K562 (cell line): ENCODE data around the gene HMX3. TPM values are rescaled to one million over a fixed set of nuclear protein-coding genes. Genes with fewer than 3 reads are reported as not detected.
A peak's percentile ranks its signal among the peaks of the same experiment; 100 is the strongest.

ENCODE experiments used
- ATAC-seq: fragments of 200-7000 bp; cut with Tn5 transposase; 3 replicates; pipeline ENCODE4 v1.9.1; 2020; ENCODE audit warnings: moderate library complexity
- BruUV-seq: library from RNA; stranded (reverse); fragments of 400-500 nt; replicated peaks from 2 replicates; lab custom pipeline; 2021; lab: Mats Ljungman, UMichigan
- CTCF ChIA-PET: fragments of 300-600 bp; formaldehyde crosslinking; extraction: SDS; loops from one replicate; lab custom pipeline; 2021; ENCODE audit warnings: low intra/inter-chr PET ratio; lab: Yijun Ruan, JAX
- POLR2A ChIA-PET: fragments of 300-600, 350-650 bp; sonication (Branson Sonifier 250); formaldehyde crosslinking; extraction: SDS; loops from one replicate; lab custom pipeline; 2021; ENCODE audit warnings: antibody characterized with exemption, inconsistent platforms; lab: Yijun Ruan, JAX
- DNase-seq, 4 experiments: peaks; one replicate each; pipeline versions ENCODE4 v3.0.0 to v3.0.0-alpha.2; 2011 to 2018; ENCODE audit warnings: low spot score in 3 of 4, mixed read lengths in 3 of 4; ENCODE audit errors: extremely low read depth in 1 of 4
- FAIRE-seq: peaks from 2 replicates; lab custom pipeline; 2011; peaks lifted over from hg19 to GRCh38; lab: Jason Lieb, UNC
- H2AFZ ChIP-seq: 2 replicates; pipeline ENCODE4 v1.6.0; 2011; ENCODE audit warnings: low read depth, low read length, control low read depth, inconsistent platforms
- H3K27ac ChIP-seq: fragments of 200-600 bp; 3 replicates; pipeline ENCODE4 v1.8.0; 2011; ENCODE audit warnings: low read depth, mild to moderate bottlenecking, control low read depth, inconsistent platforms, low read length, moderate library complexity, mixed read lengths; ENCODE audit errors: extremely low read depth
- H3K27me3 ChIP-seq, 2 experiments: fragments of 300-600 bp in 1 of 2; 2 replicates in 1 of 2; 3 replicates in 1 of 2; pipeline versions ENCODE4 v1.6.0 to v1.8.0; 2011; ENCODE audit warnings: inconsistent platforms in 2 of 2, low read length in 2 of 2, mild to moderate bottlenecking in 1 of 2, mixed read lengths in 1 of 2, moderate library complexity in 1 of 2; ENCODE audit not compliant: control insufficient read depth in 2 of 2, insufficient read depth in 2 of 2
- H3K36me3 ChIP-seq: fragments of 300-600 bp; 3 replicates; pipeline ENCODE4 v1.8.0; 2011; ENCODE audit warnings: mild to moderate bottlenecking, low read length, inconsistent platforms; ENCODE audit not compliant: control insufficient read depth, insufficient read depth
- H3K4me1 ChIP-seq, 2 experiments: fragments of 200-600 bp in 1 of 2; replicated peaks in 1 of 2; 2 replicates in 1 of 2; 3 replicates in 1 of 2; pipeline versions ENCODE4 v1.5.1 to v1.8.0; 2011; ENCODE audit warnings: inconsistent platforms in 2 of 2, low read length in 2 of 2, mild to moderate bottlenecking in 1 of 2, mixed read lengths in 1 of 2, moderate library complexity in 1 of 2; ENCODE audit not compliant: control insufficient read depth in 2 of 2, insufficient read depth in 2 of 2
- H3K4me2 ChIP-seq: 2 replicates; pipeline ENCODE4 v1.6.1; 2011; ENCODE audit warnings: low read length, control low read depth, inconsistent platforms, mixed read lengths; ENCODE audit not compliant: insufficient read depth
- H3K4me3 ChIP-seq: fragments of 200-600 bp; sonication (generic), shearing (Covaris generic); 2 replicates; pipeline ENCODE4 v1.5.1; 2016; ENCODE audit warnings: control low read depth, inconsistent platforms
- H3K79me2 ChIP-seq: fragments of 200-600 bp; 3 replicates; pipeline ENCODE4 v1.8.0; 2011; ENCODE audit warnings: low read length, inconsistent platforms; ENCODE audit not compliant: control insufficient read depth, insufficient read depth
- H3K9ac ChIP-seq, 2 experiments: 2 replicates each; pipeline versions ENCODE4 v1.6.0 to v1.6.1; 2011; ENCODE audit warnings: low read depth in 2 of 2, low read length in 2 of 2, control low read depth in 1 of 2, inconsistent platforms in 1 of 2, mild to moderate bottlenecking in 1 of 2, mixed read lengths in 1 of 2; ENCODE audit not compliant: insufficient read depth in 1 of 2
- H3K9me1 ChIP-seq: one replicate; pipeline ENCODE4 v1.6.0; 2011; ENCODE audit warnings: inconsistent platforms, mild to moderate bottlenecking, low read length, moderate library complexity; ENCODE audit not compliant: control insufficient read depth, insufficient read depth
- H3K9me3 ChIP-seq: replicated peaks from 2 replicates; pipeline ENCODE4 v1.5.1; 2011; ENCODE audit warnings: low read depth, low read length, inconsistent platforms; ENCODE audit not compliant: control insufficient read depth, insufficient read depth
- H4K20me1 ChIP-seq: replicated peaks from 2 replicates; pipeline ENCODE4 v1.6.1; 2011; ENCODE audit warnings: low read length, inconsistent platforms, mixed read lengths; ENCODE audit not compliant: control insufficient read depth, insufficient read depth
- GABPA ChIP-seq: fragments of 200-800 bp; sonication (Bioruptor generic); conservative IDR thresholded peaks from 2 replicates; pipeline ENCODE4 v1.6.1; 2016; ENCODE audit warnings: low read depth, missing genetic modification characterization, missing compliant biosample characterization
- HNRNPL ChIP-seq: fragments of 200-400 bp; formaldehyde crosslinking; IDR thresholded peaks from 2 replicates; pipeline ENCODE4 v1.6.1; 2017; ENCODE audit warnings: low read depth, mild to moderate bottlenecking, low read length
- ZNF589 ChIP-seq: fragments of 200-800 bp; sonication (Bioruptor generic); IDR thresholded peaks from 2 replicates; pipeline ENCODE4 v1.6.1; 2016; ENCODE audit warnings: low read depth, missing genetic modification characterization, missing compliant biosample characterization
- ZNF766 ChIP-seq: fragments of 200-800 bp; sonication (Bioruptor generic); conservative IDR thresholded peaks from 2 replicates; pipeline ENCODE4 v1.6.1; 2016; ENCODE audit warnings: missing genetic modification characterization, missing compliant biosample characterization
- WGBS: fragments of 100-300 bp; shearing (Covaris generic); methylation state at CpG from one replicate; pipeline ENCODE4 v1.1.6; 2016; ENCODE audit warnings: low coverage, mixed read lengths; ENCODE audit not compliant: insufficient coverage; ENCODE audit errors: missing lambda C conversion rate; 5-methylcytosine and 5-hydroxymethylcytosine counted together
- in situ Hi-C: fragments of 300-500 bp; cut with MboI; formaldehyde crosslinking; loops from 4 replicates; pipeline ENCODE4 v1.15.0; 2018; ENCODE audit warnings: inconsistent platforms, mixed read lengths
- intact Hi-C: fragments of 100-400 bp; cut with micrococcal nuclease; formaldehyde crosslinking; loops from 2 replicates; pipeline ENCODE4 v1.14.2; 2022
- polyA plus RNA-seq, 8 experiments: library from polyadenylated mRNA; depleted of rRNA in 4 of 8; stranded (reverse) in 5 of 8; unstranded in 3 of 8; fragments of >200 nt; fragmentation: Nextera tagmentation in 2 of 8; fragmentation: Illumina TruSeq in 1 of 8; extraction: Ambion mirVana in 2 of 8; extraction: Trizol in 1 of 8; gene quantifications; 2 replicates each; pipeline versions ENCODE4 v1.2.1 to v1.2.3, GENCODE V29; 2011 to 2014; ENCODE audit warnings: inconsistent platforms in 1 of 8, missing spikeins in 1 of 8
- total RNA-seq, 7 experiments: library from RNA; depleted of rRNA in 6 of 7; stranded (reverse); fragments of >200 nt in 6 of 7; fragmentation: Illumina TruSeq in 2 of 7; extraction: Trizol in 2 of 7; gene quantifications; 2 replicates each; pipeline versions ENCODE4 v1.2.1 to v1.2.3, GENCODE V29; 2011 to 2021; ENCODE audit warnings: low replicate concordance in 1 of 7
- TF ChIP-seq, protein P1 (sequence below): fragments of 450-650 bp; formaldehyde crosslinking; IDR thresholded peaks from 2 replicates; pipeline ENCODE4 v1.4.0; 2022; ENCODE audit warnings: mild to moderate bottlenecking, moderate library complexity
- TF ChIP-seq, protein P2 (sequence below), 2 experiments: fragments of 250-450 bp in 1 of 2; fragments of 450-650 bp in 1 of 2; sonication (Bioruptor Pico) in 1 of 2; IDR thresholded peaks; 2 replicates each; pipeline versions ENCODE4 v1.6.1 to v1.8.0; 2016 to 2021; ENCODE audit warnings: mild to moderate bottlenecking in 2 of 2, moderate library complexity in 2 of 2, missing compliant biosample characterization in 1 of 2, missing genetic modification characterization in 1 of 2

Gene HMX3
- total and polyA plus RNA-seq, 9 of the 15 experiments (the other 6 are each of a cell fraction or from before 2014, with no cell fraction given) = 0.55 to 43.5 (median 7.4) TPM; not detected in 2

DNA sequence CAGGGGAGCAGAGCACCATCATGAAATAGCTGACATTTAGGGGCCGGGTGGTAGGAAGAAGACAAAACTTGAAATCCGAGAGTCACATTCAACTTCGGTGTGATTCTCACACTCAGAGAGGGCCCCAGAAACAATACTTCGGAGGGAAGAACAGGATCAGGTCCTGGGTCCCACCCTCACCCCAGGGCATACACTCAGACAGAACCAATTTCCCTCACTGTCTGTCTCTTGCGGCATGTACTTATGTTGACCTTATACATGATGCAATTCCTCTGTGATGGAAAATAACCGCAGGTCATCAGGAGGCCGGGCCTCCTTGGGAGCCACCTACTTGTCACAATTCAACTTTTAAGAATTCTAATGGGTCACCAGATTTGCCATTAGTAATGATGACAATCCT lies 26.3 kb upstream of the HMX3 start (continued):
- TF ChIP-seq HNRNPL (no peak), ZNF589 (peak; percentile 55; the same call in 1 of the 2 replicates), ZNF766 (CRISPR knock-in tag) (0 out of 2 replicates have a peak, but pooled peaks have one; percentile 16)
- TF ChIP-seq, protein P1, sequence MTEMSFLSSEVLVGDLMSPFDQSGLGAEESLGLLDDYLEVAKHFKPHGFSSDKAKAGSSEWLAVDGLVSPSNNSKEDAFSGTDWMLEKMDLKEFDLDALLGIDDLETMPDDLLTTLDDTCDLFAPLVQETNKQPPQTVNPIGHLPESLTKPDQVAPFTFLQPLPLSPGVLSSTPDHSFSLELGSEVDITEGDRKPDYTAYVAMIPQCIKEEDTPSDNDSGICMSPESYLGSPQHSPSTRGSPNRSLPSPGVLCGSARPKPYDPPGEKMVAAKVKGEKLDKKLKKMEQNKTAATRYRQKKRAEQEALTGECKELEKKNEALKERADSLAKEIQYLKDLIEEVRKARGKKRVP (CRISPR knock-in tag) = peak; percentile 76

DNA sequence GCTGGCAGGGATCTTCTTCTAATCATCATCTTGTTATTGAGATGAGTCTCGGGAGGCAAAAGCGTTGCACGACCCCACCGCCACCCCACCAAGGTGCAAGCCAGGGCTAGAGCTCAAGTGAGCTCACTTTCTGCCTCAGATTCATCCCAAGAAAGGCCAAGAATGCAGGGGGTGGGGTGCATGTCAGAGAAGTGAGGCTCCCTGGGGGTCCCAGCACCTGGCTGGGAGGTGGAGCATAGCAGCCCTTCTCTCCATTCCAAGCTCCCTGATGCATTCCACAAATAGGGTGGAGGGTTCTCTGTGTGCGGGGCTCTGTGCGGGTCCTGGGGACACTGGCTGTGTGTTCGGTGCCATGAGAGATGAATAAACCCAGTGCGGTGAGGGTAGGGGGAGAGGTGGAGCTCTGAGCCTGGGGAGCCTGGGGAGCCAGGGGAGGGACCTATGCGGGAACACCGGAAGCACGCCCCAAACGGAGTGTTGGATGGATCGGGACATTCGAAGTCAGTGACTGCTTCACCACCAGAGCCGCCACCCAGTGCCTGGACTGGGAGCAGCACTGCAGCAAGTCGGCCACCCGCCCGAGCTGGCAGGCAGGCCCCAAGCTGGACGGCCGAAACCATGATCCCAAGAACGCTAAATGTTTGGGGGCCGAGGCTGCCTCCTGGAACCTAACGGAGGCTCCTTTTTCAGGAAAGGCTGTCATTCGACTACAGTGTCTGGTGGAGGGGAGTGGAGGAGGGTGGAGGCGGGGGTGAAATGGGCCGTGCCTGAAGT lies 17.9 kb upstream of the HMX3 start:
- in situ Hi-C loops = no loop called here
- no peak overlapping the region for H3K4me3 ChIP-seq
- no TSS peak for BruUV-seq

More for the DNA sequence above, 17.9 kb upstream of the HMX3 start:
- Histone ChIP-seq H3K36me3 (no peaks in the 10 kb centered on the region), H4K20me1 (no peaks in the 10 kb centered on the region), H3K27me3 (peaks cover 4 to 30% of the 10 kb centered on the region in 2 experiments; a peak in 3 of 5 replicates), H3K27ac (no peak overlapping the region), H2AFZ (no peak overlapping the region), H3K9ac (no peak overlapping the region), H3K9me3 (no peaks in the 10 kb centered on the region), H3K4me2 (no peak overlapping the region), H3K9me1 (no peaks in the 10 kb centered on the region), H3K4me1 (peaks cover 0 to 3% of the 10 kb centered on the region in 2 experiments; a peak in 2 of 5 replicates), H3K79me2 (no peaks in the 10 kb centered on the region)
- ChIA-PET CTCF (no interaction called here), POLR2A (interaction anchor here (0.6 kb wide), 1 partner anchor 73 kb away, joined by 3 read pairs; no protein-coding TSS in a partner anchor)
- 6% methylated on average over 26 of the region's 26 CpGs for WGBS
- DNase-seq (no peak), FAIRE-seq (no peak), ATAC-seq (peak; percentile 73)
- TF ChIP-seq GABPA = 0 out of 2 replicates have a peak, but pooled peaks have one; percentile 18
- TF ChIP-seq, protein P2, sequence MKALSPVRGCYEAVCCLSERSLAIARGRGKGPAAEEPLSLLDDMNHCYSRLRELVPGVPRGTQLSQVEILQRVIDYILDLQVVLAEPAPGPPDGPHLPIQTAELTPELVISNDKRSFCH (CRISPR knock-in tag; IDR thresholded peaks at IDR 0.05) = no peak
- TF ChIP-seq, protein P2 (tag; IDR thresholded peaks at IDR 0.05) = no peak
- intact Hi-C loops = no loop called here
